Fibroblast of lung (primary cell): ENCODE measurements around the gene VSIR. TPM values are rescaled to one million over a fixed set of nuclear protein-coding genes. Genes with fewer than 3 reads are reported as not detected.

Source experiments
- DNase-seq, 2 donors: peaks; one replicate each; pipeline versions ENCODE4 v3.0.0 to v3.0.0-alpha.2; 2010; ENCODE audit warnings: low read depth in 2 of 2
- H2AFZ ChIP-seq: 2 replicates; pipeline ENCODE4 v1.5.1; 2012; ENCODE audit warnings: low read length, control low read depth, inconsistent platforms
- H3K27ac ChIP-seq: 2 replicates; pipeline ENCODE4 v1.5.1; 2011; ENCODE audit warnings: low read length, control low read depth; ENCODE audit not compliant: insufficient read depth
- H3K27me3 ChIP-seq: 2 replicates; pipeline ENCODE4 v1.5.1; 2011; ENCODE audit warnings: mild to moderate bottlenecking, low read length; ENCODE audit not compliant: control insufficient read depth, insufficient read depth
- H3K36me3 ChIP-seq: 2 replicates; pipeline ENCODE4 v1.5.1; 2011; ENCODE audit warnings: low read length; ENCODE audit not compliant: control insufficient read depth, insufficient read depth
- H3K4me1 ChIP-seq: 2 replicates; pipeline ENCODE4 v1.5.1; 2011; ENCODE audit warnings: low read length; ENCODE audit not compliant: control insufficient read depth, insufficient read depth; ENCODE audit errors: extremely low read depth
- H3K4me2 ChIP-seq: 2 replicates; pipeline ENCODE4 v1.5.1; 2011; ENCODE audit warnings: low read length, control low read depth; ENCODE audit not compliant: insufficient read depth; ENCODE audit errors: extremely low read depth
- H3K4me3 ChIP-seq, 4 experiments: fragments of 200-600 bp in 1 of 4; sonication (generic) in 1 of 4; replicated peaks in 1 of 4; 2 replicates each; pipeline ENCODE4 v1.5.1; 2011 to 2016; ENCODE audit warnings: low read length in 4 of 4, low read depth in 3 of 4, mild to moderate bottlenecking in 3 of 4, control low read depth in 2 of 4, inconsistent platforms in 1 of 4, mixed read lengths in 1 of 4; ENCODE audit not compliant: insufficient read depth in 1 of 4; ENCODE audit errors: control extremely low read depth in 1 of 4
- H3K79me2 ChIP-seq: 2 replicates; pipeline ENCODE4 v1.5.1; 2012; ENCODE audit warnings: mild to moderate bottlenecking, low read length, inconsistent platforms; ENCODE audit not compliant: control insufficient read depth, insufficient read depth
- H3K9ac ChIP-seq: 2 replicates; pipeline ENCODE4 v1.5.1; 2011; ENCODE audit warnings: mild to moderate bottlenecking, low read length, control low read depth; ENCODE audit not compliant: insufficient read depth
- H3K9me3 ChIP-seq: 2 replicates; pipeline ENCODE4 v1.5.1; 2012; ENCODE audit warnings: low read depth, low read length; ENCODE audit not compliant: control insufficient read depth, insufficient read depth
- H4K20me1 ChIP-seq: 2 replicates; pipeline ENCODE4 v1.5.1; 2011; ENCODE audit warnings: low read length; ENCODE audit not compliant: control insufficient read depth, insufficient read depth; ENCODE audit errors: extremely low read depth
- CTCF ChIP-seq, 2 donors: IDR thresholded peaks in 1 of 2; conservative IDR thresholded peaks in 1 of 2; 1 replicate in 1 of 2; 2 replicates in 1 of 2; pipeline ENCODE4 v1.5.1; 2011 to 2012; ENCODE audit warnings: low read length in 2 of 2, control low read depth in 1 of 2, inconsistent platforms in 1 of 2, low read depth in 1 of 2, mild to moderate bottlenecking in 1 of 2
- EZH2 ChIP-seq: IDR thresholded peaks from 2 replicates; pipeline ENCODE4 v1.5.1; 2012; ENCODE audit warnings: low read length, control low read depth, mild to moderate bottlenecking; ENCODE audit errors: missing control alignments
- polyA plus RNA-seq, 2 donors: library from polyadenylated mRNA; depleted of rRNA in 1 of 2; stranded (reverse) in 1 of 2; unstranded in 1 of 2; fragments of >200 nt; gene quantifications; 2 replicates each; pipeline ENCODE4 v1.2.1, GENCODE V29; 2011 to 2012; ENCODE audit warnings: missing spikeins in 1 of 2
- total RNA-seq: library from RNA; depleted of rRNA; stranded (reverse); fragments of >200 nt; gene quantifications from 2 replicates; pipeline ENCODE4 v1.2.1, GENCODE V29; 2014

VSIR gene
- total and polyA plus RNA-seq, 2 donors (not counting 1 experiment from before 2014, with no cell fraction given) = 39.9 to 44.1 TPM

GRCh38 chr10:71812016-71812912 is 38.9 kb upstream of the VSIR start:
- no peaks in the 10 kb centered on the region for H3K79me2 ChIP-seq
- H3K27ac ChIP-seq = no peak overlapping the region
- no peak overlapping the region for H3K4me2 ChIP-seq
- peaks cover 2% of the 10 kb centered on the region for H4K20me1 ChIP-seq
- peak; percentile 72 to 77 for TF ChIP-seq CTCF (conservative IDR thresholded peaks at IDR 0.05 in 1 of 2, IDR thresholded peaks at IDR 0.05 in 1 of 2; ENCODE audit: low read depth in 1 of 2, low read length in 2 of 2)
- TF ChIP-seq EZH2 = no peak
- DNase-seq = peak; percentile 32 to 44
- H3K36me3 ChIP-seq = peaks cover 4% of the 10 kb centered on the region
- H3K4me3 ChIP-seq = no peak overlapping the region
- no peaks in the 10 kb centered on the region for H3K27me3 ChIP-seq
- no peak overlapping the region for H2AFZ ChIP-seq
- H3K9me3 ChIP-seq = no peaks in the 10 kb centered on the region
- H3K4me1 ChIP-seq = no peaks in the 10 kb centered on the region
- H3K9ac ChIP-seq = no peak overlapping the region

GRCh38 chr10:71811351-71811750 is 38.0 kb upstream of the VSIR start:
- Histone ChIP-seq H3K27me3 (peaks cover under 1% of the 10 kb centered on the region), H3K9ac (no peak overlapping the region), H4K20me1 (peaks cover 2% of the 10 kb centered on the region), H3K4me1 (no peaks in the 10 kb centered on the region), H3K27ac (no peak overlapping the region), H3K79me2 (no peaks in the 10 kb centered on the region), H3K4me2 (no peak overlapping the region), H3K4me3 (no peak overlapping the region), H3K9me3 (no peaks in the 10 kb centered on the region), H2AFZ (no peak overlapping the region), H3K36me3 (peaks cover 2% of the 10 kb centered on the region)
- no peak for TF ChIP-seq CTCF (conservative IDR thresholded peaks at IDR 0.05 in 1 of 2, IDR thresholded peaks at IDR 0.05 in 1 of 2; ENCODE audit: low read depth in 1 of 2, low read length in 2 of 2)
- TF ChIP-seq EZH2 = no peak
- DNase-seq = no peak

GRCh38 chr10:71810048-71810750 is 36.9 kb upstream of the VSIR start:
- no peak for TF ChIP-seq EZH2
- no peak for TF ChIP-seq CTCF (conservative IDR thresholded peaks at IDR 0.05 in 1 of 2, IDR thresholded peaks at IDR 0.05 in 1 of 2; ENCODE audit: low read depth in 1 of 2, low read length in 2 of 2)
- Histone ChIP-seq H3K27me3 (peaks cover 10% of the 10 kb centered on the region), H3K9ac (no peak overlapping the region), H3K4me1 (no peaks in the 10 kb centered on the region), H3K79me2 (no peaks in the 10 kb centered on the region), H3K4me2 (no peak overlapping the region), H3K36me3 (no peaks in the 10 kb centered on the region), H3K27ac (no peak overlapping the region), H2AFZ (no peak overlapping the region), H3K4me3 (no peak overlapping the region), H3K9me3 (no peaks in the 10 kb centered on the region), H4K20me1 (peaks cover 2% of the 10 kb centered on the region)
- no peak for DNase-seq
